Activated CD4-positive, alpha-beta T cell treated with anti-CD3 and anti-CD28 coated beads, Interleukin-2, Interleukin-4, amounts not matched to agents 100 ng/mL and 50 ng/mL, durations not matched to agents 16 hours and 8 hours (primary cell): Measurements from ENCODE around the gene AKAP8L.
"Not testable (repeated sequence)": the region's sequence is repeated elsewhere in the genome, so short reads cannot be mapped to it uniquely, and the experiment has no call there.

Experiments
- DNase-seq: peaks from one replicate; pipeline ENCODE4 v3.0.0-alpha.2; 2020; ENCODE audit warnings: low spot score

Gene AKAP8L

DNA sequence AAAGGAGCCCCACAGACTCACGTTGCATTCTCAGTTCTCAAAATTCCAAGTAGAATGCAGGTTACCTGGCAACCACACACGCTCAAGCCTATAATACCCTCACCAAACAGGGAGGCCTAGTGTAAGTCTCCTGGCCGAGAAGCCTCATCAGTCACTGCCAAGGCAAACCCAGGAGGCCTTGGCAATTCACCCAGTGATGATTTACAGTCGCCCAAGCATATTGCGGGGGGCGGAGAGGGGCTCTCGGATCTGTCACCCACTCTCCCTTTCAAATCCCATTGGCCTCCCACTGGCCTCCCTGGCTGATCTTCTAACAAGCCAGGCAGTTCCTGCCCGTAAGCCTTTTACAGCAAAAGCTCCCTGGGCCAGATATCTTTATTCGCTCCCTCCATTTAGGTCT, 1.1 kb downstream of the AKAP8L start:
- no peak for DNase-seq

DNA sequence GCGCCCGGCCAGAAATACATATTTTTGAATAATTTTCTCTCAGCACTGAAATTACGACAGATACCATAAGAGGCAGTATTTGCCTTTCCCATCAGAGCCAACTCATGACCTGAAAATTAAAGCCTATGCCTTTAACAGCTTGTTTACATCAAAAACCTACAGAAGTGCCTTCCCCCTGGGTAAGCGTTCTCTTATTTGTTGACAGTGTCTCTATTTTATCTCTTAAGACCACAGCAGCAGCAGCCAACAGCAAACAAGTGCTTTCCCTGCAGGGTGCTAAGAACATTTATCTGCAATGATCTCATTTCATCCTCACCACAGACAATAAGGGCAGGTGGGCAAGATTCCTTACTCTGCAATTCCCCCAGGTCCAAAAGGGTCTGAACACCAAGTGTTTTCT, 6.0 kb downstream of the AKAP8L start:
- DNase-seq = no peak

DNA sequence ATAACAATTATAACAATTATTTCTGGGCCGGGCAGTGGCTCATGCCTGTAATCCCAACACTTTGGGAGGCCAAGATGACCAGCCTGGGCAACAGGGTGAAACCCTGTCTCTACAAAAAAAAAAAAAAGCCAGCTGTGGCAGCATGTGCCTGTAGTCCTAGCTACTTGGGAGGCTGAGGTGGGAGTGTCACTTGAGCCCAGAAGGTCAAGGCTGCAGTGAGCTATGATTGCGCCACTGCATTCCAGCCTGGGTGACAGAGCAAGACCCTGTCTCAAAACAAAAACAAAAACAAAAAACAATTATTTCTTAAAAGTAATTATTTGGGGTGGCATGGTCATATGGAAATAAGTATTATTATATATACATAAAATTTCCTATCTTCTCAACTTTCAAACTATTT, 7.4 kb downstream of the AKAP8L start:
- DNase-seq = not testable (repeated sequence)

DNA sequence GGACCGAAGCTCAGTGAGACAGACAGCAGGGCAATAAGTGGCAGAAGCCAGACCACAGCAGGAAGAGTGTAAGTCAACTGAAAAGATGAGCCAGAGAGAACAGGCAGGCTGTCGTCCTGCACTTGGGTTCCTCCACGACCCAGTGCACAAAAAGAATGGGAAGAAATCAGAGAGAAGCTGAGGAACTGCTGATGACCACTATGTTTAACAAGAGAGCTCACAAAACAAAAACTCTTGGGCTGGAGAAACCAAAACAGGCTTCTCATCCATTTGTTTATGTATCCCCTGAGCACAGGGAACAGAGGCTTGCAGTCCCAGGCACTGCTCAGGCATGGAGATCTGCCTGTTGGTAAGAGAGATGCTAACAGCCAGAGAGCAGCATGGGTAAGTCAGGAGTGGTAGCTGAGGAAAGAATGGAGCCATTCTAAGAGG, 14.0 kb downstream of the AKAP8L start:
- no peak for DNase-seq

DNA sequence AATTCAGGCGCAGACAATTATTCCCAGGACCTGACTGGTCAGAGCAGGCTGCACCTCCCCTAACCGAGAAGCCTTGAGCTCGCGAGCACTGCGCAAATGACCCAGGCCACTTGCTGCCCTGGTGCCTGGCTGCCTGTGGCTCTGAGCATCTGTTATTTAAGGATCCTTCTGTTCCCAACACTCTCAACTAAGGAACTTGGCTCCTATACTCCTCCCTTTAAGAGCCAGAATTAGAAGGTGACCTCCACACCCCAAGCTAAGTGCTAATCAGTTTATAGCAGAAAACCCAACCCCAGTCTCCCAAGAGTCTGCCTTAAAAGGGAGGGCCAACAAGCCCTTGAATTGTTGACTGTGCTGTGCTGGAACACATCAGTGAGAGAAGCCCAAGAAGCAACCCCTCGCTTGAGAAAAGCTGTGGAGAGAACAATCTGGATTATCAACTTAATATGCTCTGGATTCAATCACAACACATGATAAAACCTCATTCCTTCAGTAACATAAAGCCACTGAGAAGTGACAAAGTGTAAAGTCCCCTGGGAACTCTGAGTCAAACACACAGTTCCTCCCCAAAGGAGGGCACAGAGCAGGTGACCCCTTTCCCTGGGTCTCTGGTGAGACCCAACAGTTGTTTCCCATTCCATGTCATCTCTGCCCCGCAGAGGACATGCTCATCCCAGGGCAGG, 14.6 kb downstream of the AKAP8L start:
- no peak for DNase-seq

DNA sequence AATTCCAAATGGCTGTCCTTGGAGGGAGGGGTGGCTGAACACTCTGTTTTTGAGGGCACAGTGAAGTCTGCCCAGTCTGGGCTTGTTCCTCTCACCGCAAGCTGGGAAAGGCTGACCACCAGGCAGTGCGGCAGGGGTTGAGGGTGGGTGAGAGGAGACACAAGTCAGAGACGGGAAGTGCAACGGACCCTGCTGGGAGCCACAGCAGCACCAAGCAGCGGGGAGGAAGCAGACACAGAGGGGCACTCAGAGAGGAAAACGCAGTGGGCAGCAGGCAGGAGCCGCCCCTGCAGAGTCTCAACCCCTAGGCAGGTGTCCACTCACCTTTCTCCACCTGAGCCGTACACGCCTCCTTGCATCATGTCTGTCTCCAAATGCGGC, 15.6 kb downstream of the AKAP8L start:
- no peak for DNase-seq

DNA sequence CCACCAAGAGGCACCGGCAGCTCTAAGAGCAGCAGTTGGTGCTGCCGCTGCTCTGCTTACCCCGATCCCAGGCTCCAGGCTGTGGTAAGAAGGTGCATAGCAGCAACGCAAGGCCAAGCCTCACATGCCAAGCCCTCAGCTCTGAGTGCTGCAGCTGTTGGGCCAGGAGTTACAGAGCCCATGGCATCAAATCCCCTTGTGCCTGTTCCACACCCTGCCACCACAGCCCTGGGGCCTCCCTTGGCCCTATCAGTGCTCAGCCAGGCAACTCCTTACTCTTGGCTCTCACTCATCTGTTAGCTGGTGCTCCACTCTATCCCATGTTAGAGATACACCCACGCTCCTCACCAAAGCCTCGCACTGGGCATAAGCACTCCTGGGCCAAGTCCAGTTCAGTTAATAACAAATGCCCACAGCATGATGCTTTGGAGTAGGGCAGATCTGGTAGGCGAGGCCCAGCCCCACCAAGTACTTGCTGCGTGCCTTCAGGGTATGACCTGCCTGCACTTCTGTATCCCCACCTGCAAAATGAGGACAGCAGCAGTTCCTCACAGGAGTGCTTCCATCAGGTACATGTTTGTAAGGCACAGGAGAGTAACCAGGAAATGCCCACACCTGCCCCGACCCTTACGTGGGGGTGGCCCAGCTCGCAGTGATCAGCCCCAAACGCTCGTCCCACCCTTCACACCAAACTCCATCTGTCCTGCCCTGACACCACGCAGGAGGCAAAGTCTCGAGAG, 16.2 kb downstream of the AKAP8L start:
- no peak for DNase-seq

DNA sequence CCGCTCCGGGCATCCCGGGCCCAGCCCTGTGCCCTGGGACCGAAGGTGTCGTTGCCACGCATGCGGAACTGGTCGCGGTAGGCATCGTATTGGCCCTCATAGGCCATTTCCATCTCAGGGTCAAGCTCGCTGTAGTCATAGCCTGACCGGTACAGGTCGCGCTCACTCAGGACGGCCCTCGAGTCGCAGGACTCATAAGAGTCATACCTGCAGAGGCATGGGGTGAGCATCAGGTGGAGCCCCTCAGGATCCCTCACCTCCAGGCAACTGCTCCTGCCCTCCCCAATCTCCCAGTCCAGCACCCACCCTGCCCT, 17.4 kb downstream of the AKAP8L start:
- no peak for DNase-seq

DNA sequence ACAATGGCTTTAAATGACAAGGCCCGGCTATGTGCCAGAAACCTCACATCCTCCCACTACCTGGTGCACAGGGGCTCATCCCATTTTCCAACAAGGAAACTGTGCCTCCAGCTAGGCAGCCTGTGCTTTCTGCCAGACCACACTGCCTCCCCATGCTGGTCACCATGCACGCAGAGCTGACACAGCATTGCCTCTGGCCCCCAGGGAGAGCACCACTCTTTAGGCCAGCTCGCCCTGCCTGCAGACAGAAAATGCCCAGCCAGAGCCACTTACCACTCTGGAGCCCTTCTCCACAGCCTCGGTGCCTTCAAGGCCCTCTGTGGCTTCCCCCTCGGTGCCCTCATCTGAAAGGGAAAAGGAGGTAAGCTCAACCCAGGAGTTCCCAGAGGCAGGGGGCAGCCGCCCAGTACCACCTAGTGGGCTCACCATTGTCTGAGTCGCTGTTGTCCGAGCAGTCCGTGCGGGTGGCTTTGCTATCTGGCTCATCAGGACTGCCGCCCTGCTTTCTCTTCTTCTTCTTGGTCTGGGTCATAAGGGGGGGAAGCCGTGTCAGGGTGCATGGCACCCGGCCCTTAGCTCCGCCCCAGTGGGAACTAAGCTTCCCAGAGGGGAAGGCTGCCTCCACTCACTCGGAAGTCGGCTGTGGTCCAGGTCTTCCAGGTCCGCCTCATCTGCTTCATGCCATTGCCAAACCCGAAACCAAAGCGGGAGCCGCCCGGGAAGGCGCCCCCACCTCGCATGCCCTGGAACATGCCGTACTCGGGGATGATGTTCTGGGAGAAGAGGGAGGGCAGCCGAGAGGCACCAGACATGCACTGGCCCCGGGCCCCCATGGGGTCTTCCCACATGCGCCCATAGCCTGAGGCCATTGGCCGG, 18.0 kb downstream of the AKAP8L start:
- no peak for DNase-seq

DNA sequence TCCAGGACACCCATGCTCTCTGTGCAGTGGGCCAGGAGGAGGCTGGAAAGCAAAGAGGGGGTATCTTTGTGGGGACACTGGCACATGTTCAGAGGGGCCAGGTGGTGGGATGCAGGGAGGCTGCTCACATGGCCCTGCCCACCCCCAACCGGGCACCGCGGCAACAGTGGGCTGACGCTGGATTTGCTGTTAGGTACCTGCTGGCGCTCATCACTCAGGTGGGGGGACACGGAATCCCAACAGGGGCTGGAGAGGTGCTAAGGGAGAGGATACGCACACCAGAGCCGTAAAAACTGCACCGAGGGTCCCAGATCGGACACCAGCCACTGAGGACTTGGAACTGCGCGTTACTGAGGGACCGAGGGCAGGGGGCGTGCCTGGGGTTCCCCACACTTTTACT, 19.2 kb downstream of the AKAP8L start:
- no peak for DNase-seq

DNA sequence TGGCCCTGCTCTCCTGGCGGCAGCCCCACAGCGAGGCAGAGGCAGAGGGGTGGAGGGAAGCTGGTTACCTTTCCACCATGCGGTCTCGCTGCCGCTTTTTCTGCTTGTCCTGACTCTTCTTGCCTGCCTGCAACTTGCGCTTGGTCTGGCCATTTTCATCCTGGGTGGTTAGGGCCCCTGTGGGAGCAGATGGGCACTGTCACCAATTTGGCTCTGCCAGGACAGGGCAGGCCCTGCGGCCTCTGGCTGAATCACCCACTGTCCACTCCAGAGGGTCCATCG, 19.6 kb downstream of the AKAP8L start:
- DNase-seq = no peak

DNA sequence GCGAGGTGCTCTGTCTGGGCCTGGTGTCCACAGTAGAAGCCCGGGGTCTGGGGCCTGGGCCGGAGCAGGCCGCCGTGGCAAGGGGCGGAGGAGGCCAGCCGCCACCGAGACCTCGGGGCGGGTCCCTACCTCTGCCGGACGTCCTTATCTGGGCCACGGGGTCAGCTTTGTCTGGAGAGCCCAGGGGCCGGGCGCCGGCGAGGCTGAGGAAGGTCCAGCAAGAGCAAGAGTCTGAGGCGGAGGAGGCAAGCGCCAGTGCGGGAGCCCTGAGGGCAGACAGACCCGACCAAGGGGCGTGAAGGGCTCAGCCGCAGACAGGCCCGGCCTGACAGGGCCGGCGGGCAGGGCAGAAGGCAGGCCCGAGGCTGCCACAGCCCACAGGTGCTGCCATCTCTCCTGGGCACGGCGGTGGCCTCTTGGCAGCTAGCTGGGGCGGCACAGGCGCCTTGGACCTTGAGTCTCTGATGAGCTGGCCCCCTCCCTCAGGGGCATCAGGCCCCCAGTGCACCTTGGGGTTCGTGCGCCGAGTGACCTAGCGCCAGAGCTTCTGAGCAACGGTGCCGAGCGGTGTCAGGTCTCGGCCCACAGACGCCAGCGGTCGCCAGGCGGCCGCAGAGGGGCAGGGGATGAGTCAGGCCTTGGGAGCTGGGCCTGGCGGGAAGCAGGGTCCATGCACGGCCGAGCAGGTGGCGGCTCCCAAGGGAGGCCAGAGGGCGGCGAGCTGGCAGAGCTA, 20.1 kb downstream of the AKAP8L start:
- DNase-seq = no peak

DNA sequence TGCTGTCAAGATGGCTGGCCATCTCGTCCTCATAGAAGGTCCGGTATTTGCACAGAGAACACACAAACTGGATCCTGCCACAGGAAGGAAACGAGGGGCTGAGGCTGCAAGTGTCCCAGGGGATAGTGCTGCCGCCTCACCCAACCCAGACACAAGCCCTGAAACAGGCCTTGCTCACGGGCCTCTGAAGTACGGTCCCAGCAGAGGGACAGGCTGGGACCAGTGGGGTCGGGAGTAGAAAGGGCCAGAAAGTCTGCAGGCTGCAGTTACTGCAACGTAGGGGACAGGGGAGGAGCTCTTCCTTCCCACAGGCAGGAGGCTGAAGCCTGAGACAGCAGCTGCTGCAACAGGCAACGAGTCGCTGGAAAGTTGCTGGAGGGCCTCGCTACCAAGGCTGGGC, 21.0 kb downstream of the AKAP8L start:
- no peak for DNase-seq

DNA sequence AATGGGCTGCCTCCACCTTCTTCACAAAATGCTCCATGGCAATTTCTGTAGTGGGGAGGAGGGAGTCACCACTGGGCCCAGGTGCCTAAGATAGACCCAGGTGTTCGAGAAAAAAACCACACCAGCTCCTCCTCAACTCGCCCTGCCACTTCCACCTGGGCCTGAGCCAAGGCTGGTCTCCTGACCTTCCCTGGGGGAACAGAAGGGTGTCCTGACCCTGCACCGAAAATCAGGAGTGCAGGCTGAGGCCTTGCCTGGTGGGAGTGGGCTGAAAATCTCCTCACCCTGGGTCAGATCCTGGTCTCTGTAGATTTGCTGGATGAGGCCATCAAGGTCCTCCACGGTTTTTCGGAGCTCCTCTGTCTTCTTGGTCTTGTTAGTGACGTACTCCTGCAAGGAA, 21.6 kb downstream of the AKAP8L start:
- DNase-seq = no peak

DNA sequence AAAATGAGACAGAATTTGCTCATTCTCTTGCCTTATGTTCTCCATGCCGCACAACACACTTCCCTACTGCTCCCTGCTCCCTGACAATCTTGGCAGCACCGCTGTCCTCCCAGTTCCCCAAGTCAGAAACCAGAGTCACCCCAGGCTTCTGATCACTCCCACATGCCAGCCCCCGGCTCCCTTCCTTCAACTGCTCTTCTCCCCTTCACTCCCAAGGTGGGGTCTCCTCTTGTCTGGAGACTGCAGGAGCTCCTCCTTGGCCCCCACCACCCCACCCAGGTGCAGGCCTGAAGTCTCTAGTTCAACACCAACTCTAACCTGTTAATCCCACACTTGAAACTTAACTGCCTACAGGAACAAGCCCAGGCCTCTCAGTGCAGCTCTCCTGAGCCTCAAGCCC, 22.4 kb downstream of the AKAP8L start:
- DNase-seq = no peak

DNA sequence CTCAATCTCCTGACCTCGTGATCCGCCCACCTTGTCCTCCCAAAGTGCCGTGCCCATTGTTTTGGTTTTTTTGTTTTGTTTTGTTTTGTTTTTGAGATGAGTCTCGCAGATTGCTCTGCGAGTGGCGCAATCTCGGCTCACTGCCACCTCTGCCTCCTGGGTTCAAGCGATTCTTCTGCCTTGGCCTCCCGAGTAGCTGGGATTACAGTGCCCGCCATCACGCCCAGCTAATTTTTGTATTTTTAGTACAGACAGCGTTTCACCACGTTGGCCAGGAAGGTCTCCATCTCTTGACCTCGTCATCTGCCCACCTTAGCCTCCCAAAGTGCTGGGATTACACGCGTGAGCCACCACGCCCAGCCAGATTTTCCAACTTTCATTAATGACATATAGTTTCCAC, 23.5 kb downstream of the AKAP8L start:
- DNase-seq = not testable (repeated sequence)

DNA sequence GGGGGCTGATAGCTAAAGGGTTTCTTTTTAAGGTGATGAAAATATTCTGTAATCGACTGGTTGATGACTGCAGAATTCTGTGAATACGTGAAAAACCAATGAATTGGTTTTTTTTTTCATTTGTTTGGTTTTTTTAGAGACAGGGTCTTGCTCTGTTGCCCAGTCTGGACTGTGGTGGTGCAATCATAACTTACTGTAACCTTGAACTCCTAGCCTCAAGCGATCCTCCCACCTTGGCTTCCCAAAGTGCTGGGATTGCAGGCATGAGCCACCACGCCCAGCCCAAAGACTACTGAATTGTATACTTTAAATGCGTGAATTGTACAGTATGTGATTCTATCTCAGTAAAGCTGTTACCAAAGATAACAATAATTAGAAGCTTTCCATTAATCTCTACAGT, 24.4 kb downstream of the AKAP8L start:
- no peak for DNase-seq

DNA sequence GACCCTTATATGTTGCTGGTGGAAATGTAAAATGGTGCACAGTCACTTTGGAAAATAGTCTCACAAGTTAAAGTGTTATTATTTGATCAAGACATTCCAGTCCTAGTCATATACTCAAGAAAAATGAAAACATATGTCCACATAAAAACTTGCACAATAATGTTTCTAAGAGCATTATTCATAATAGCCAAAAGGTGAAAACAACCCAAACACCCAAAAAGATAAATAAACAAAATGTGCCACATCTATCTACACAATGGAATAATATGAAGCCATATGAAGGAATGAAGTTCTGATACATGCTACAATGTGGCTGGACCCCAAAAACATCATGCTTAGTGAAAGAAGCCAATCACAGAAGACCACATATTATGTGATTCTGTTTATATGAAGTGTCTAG, 24.8 kb downstream of the AKAP8L start:
- no peak for DNase-seq

DNA sequence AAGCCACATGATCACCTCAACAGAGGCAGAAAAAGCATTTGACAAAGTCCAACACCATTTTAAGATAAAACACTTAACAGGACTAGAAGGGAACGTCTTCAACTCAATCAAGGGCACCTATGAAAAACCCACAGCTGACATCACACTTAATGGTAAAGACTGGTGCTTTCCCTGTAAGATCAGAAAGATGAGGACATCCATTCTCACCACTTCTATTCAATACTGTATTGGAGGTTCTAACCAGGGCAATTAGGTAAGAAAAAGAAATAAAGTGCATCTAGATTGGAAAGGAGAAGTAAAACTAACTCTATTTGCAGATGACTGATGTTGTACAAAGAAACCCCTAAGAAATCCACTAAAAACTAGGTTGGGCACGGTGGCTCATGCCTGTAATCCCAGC, 28.0 kb downstream of the AKAP8L start:
- DNase-seq = no peak

DNA sequence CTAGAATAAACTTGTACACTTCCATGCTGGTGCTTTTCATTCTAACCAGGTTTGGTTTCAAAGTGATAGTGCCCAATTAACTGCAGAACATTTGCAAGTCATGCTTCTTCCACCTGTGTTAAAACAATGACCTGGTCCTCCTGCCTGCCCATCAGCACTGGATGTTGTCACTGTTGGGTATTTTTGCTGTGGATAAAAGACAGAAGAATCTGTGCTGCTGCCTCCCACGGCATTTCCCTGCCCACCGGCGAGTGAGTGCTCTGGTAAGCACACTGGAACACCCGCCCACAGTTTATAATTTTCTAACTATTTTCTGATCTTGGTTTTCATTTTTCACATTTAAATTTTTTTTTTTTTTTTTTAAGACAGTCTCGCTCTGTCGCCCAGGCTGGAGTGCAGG, 36.9 kb downstream of the AKAP8L start:
- DNase-seq = no peak

DNA sequence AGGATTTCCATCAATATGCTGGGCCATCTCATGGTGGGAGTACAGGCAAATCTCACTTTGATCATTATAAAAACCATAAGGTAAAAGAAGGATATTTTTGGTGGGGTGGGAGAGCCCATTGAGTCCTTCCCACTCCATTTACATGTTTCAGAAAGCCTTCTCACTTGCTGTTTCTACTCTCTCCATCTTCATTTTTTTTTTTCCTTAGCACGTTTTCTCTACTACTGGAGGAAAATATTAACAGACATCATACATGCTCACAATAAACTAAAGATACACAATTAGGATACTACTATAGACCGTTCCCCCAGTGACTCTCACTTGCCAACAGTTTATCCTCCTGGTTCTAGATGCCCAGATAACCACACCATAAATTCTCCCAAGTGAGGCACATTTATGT, 37.4 kb downstream of the AKAP8L start:
- DNase-seq = no peak

DNA sequence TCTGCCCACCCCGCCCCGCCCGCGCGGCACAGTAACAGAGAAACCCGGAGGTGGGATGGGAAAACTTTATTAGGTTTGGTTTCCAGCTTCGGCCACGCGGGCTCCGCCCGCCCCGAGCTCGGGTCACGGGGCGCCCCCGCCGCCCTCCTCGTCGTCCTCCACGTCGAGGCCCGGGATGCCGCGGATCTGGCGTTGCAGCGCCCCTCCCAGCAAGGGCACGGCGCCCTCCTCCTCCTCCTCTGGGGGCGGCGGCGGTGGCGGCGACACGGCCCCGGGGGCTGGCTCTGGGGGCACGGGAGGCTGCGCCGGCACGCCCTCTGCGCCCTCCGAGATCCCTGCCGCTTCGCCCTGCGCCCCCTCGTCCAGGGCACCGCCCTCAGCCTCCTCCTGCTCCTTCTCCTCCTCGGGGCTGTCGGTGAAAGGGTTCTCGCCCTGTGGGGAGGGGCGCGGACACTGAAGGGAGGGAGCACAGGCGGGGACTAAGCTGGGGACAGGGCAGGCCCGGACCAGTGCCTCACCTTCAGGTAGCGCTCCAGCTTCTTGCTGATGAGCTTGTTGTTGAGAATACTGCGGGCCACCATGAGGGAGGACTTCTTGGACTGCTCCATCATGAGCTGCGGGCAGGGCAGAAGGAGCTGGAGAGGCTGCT, 38.7 kb downstream of the AKAP8L start:
- peak; percentile 44 for DNase-seq
